Naive thymus-derived CD4-positive, alpha-beta T cell (primary cell): Measurements from ENCODE around the gene MTF1. TPM values are rescaled to one million over a fixed set of nuclear protein-coding genes. Genes with fewer than 3 reads are reported as not detected.

Experiments
- ATAC-seq: fragments of 150-1000 bp; cut with Tn5 transposase; 2 replicates; pipeline ENCODE4 v1.10.0; 2021; ENCODE audit warnings: mild to moderate bottlenecking, moderate library complexity
- CTCF ChIA-PET: fragments of 350-600 bp; sonication (Branson Sonifier 250); formaldehyde crosslinking; loops from one replicate; lab custom pipeline; 2021; ENCODE audit warnings: antibody characterized with exemption; lab: Charles Lee
- POLR2A ChIA-PET: fragments of 350-600 bp; sonication (Branson Sonifier 250); formaldehyde crosslinking; loops from one replicate; lab custom pipeline; 2021; ENCODE audit warnings: antibody characterized with exemption, inconsistent platforms; lab: Charles Lee
- DNase-seq, 9 donors: peaks; one replicate each; pipeline versions ENCODE4 v3.0.0 to v3.0.0-alpha.2; 2020 to 2022; ENCODE audit warnings: mixed read lengths in 1 of 9
- H3K27ac ChIP-seq: one replicate; pipeline ENCODE4 v1.7.0; 2013; ENCODE audit warnings: mild to moderate bottlenecking, low read depth, low read length, moderate library complexity
- H3K27me3 ChIP-seq, 2 donors: one replicate each; pipeline ENCODE4 v1.7.0; 2013; ENCODE audit warnings: low read length in 2 of 2, mild to moderate bottlenecking in 2 of 2, moderate library complexity in 2 of 2; ENCODE audit not compliant: control insufficient read depth in 2 of 2, insufficient read depth in 2 of 2
- H3K36me3 ChIP-seq, 3 experiments: 1 replicate in 2 of 3; 2 replicates in 1 of 3; pipeline ENCODE4 v1.7.0; 2013; ENCODE audit warnings: low read length in 3 of 3, mild to moderate bottlenecking in 3 of 3, moderate library complexity in 1 of 3; ENCODE audit not compliant: insufficient read depth in 3 of 3, control insufficient read depth in 2 of 3
- H3K4me1 ChIP-seq, 2 donors: one replicate each; pipeline ENCODE4 v1.7.0; 2013; ENCODE audit warnings: low read length in 2 of 2, mild to moderate bottlenecking in 2 of 2, moderate library complexity in 1 of 2; ENCODE audit not compliant: control insufficient read depth in 2 of 2, insufficient read depth in 2 of 2
- H3K4me3 ChIP-seq: 2 replicates; pipeline ENCODE4 v1.7.0; 2013; ENCODE audit warnings: mild to moderate bottlenecking, low read length
- H3K9me3 ChIP-seq, 3 experiments: 1 replicate in 2 of 3; 2 replicates in 1 of 3; pipeline ENCODE4 v1.7.0; 2013; ENCODE audit warnings: low read length in 3 of 3; ENCODE audit not compliant: control insufficient read depth in 2 of 3
- H3K27ac Mint-ChIP-seq, 9 donors: one replicate each; pipeline ENCODE4 v1.8.0; 2020 to 2022; ENCODE audit warnings: mixed read lengths in 9 of 9, mild to moderate bottlenecking in 8 of 9, moderate library complexity in 5 of 9, inconsistent platforms in 2 of 9
- H3K27me3 Mint-ChIP-seq, 5 donors: one replicate each; pipeline ENCODE4 v1.8.0; 2021 to 2022; ENCODE audit warnings: mixed read lengths in 5 of 5, mild to moderate bottlenecking in 1 of 5
- H3K36me3 Mint-ChIP-seq, 5 donors: one replicate each; pipeline ENCODE4 v1.8.0; 2020 to 2022; ENCODE audit warnings: mixed read lengths in 5 of 5, mild to moderate bottlenecking in 3 of 5, inconsistent platforms in 1 of 5
- H3K4me1 Mint-ChIP-seq, 7 donors: one replicate each; pipeline ENCODE4 v1.8.0; 2020 to 2022; ENCODE audit warnings: mixed read lengths in 7 of 7, mild to moderate bottlenecking in 3 of 7, inconsistent platforms in 1 of 7
- H3K4me3 Mint-ChIP-seq, 10 donors: one replicate each; pipeline ENCODE4 v1.8.0; 2020 to 2022; ENCODE audit warnings: mild to moderate bottlenecking in 10 of 10, mixed read lengths in 10 of 10, moderate library complexity in 6 of 10, inconsistent platforms in 2 of 10
- H3K9me3 Mint-ChIP-seq, 11 donors: one replicate each; pipeline ENCODE4 v1.8.0; 2020 to 2022; ENCODE audit warnings: mixed read lengths in 11 of 11, mild to moderate bottlenecking in 4 of 11, inconsistent platforms in 1 of 11, moderate library complexity in 1 of 11
- intact Hi-C, 2 donors: fragments of 100-400 bp; cut with micrococcal nuclease; formaldehyde crosslinking; loops; one replicate each; pipeline ENCODE4 v1.15.1; 2023
- polyA plus RNA-seq, 2 donors: library from polyadenylated mRNA; unstranded; fragments of 300-500 nt; fragmentation: Illumina TruSeq; gene quantifications; one replicate each; pipeline ENCODE4 v1.2.3, GENCODE V29; 2021
- total RNA-seq, 6 experiments: library from RNA in 5 of 6; stranded (reverse) in 5 of 6; gene quantifications; 1 replicate in 5 of 6; 2 replicates in 1 of 6; pipeline ENCODE4 v1.2.3 and lab custom pipeline; 2021 to 2026

Gene MTF1
- total and polyA plus RNA-seq, 7 experiments from 2014 or later = 22.9 to 45.2 (median 27.1) TPM

GRCh38 chr1:37831809-37832208, 27.6 kb downstream of the MTF1 start:
- Histone ChIP-seq H3K27ac (no peak overlapping the region), H3K9me3 (no peaks in the 10 kb centered on the region), H3K27me3 (no peaks in the 10 kb centered on the region), H3K4me1 (no peaks in the 10 kb centered on the region), H3K36me3 (peaks cover 15 to 72% (median 27%) of the 10 kb centered on the region in 3 experiments), H3K4me3 (no peak overlapping the region)
- ChIA-PET POLR2A (no interaction called here), CTCF (no interaction called here)
- Mint-ChIP-seq H3K9me3 (no peaks in the 10 kb centered on the region), H3K27ac (no peak overlapping the region), H3K27me3 (no peaks in the 10 kb centered on the region), H3K36me3 (peaks cover 20 to 50% (median 33%) of the 10 kb centered on the region in 5 donors), H3K4me1 (peaks cover 0 to 7% (median 0%) of the 10 kb centered on the region in 7 donors), H3K4me3 (no peak overlapping the region)
- no peak for DNase-seq
- intact Hi-C loops = no loop called here
- no peak for ATAC-seq

GRCh38 chr1:37831109-37831508, 28.3 kb downstream of the MTF1 start:
- Mint-ChIP-seq H3K36me3 (peaks cover 20 to 48% (median 29%) of the 10 kb centered on the region in 5 donors), H3K27ac (no peak overlapping the region)

GRCh38 chr1:37828410-37829074, 30.9 kb downstream of the MTF1 start:
- Histone ChIP-seq H3K9me3 (no peaks in the 10 kb centered on the region), H3K27ac (no peak overlapping the region), H3K4me3 (no peak overlapping the region), H3K36me3 (peaks cover 12 to 46% (median 14%) of the 10 kb centered on the region in 3 experiments), H3K27me3 (no peaks in the 10 kb centered on the region), H3K4me1 (no peaks in the 10 kb centered on the region)
- no peaks in the 10 kb centered on the region for H3K27me3 Mint-ChIP-seq
- no peak for ATAC-seq
- H3K36me3 Mint-ChIP-seq = peaks cover 11 to 48% (median 20%) of the 10 kb centered on the region in 5 donors
- DNase-seq = no peak
- intact Hi-C loops = no loop called here
- POLR2A ChIA-PET = interaction anchor here (0.7 kb wide), 1 partner anchor 173 kb away, joined by 4 read pairs; no protein-coding TSS in a partner anchor
- no peak overlapping the region for H3K4me3 Mint-ChIP-seq
- H3K27ac Mint-ChIP-seq = no peak overlapping the region
- peaks cover 0 to 11% (median 0%) of the 10 kb centered on the region in 7 donors for H3K4me1 Mint-ChIP-seq
- H3K9me3 Mint-ChIP-seq = no peaks in the 10 kb centered on the region
- CTCF ChIA-PET = no interaction called here

More at GRCh38 chr1:37831109-37831508, 28.3 kb downstream of the MTF1 start:
- CTCF ChIA-PET = no interaction called here
- no peak overlapping the region for H3K27ac ChIP-seq
- no peaks in the 10 kb centered on the region for H3K4me1 ChIP-seq
- Mint-ChIP-seq H3K9me3 (no peaks in the 10 kb centered on the region), H3K27me3 (no peaks in the 10 kb centered on the region), H3K4me3 (no peak overlapping the region), H3K4me1 (peaks cover 0 to 7% (median 0%) of the 10 kb centered on the region in 7 donors)
- intact Hi-C loops = no loop called here
- no peak overlapping the region for H3K4me3 ChIP-seq
- peaks cover 15 to 67% (median 27%) of the 10 kb centered on the region in 3 experiments for H3K36me3 ChIP-seq
- no peaks in the 10 kb centered on the region for H3K27me3 ChIP-seq
- POLR2A ChIA-PET = interaction anchor here (0.7 kb wide), 1 partner anchor 15 kb away, joined by 3 read pairs; no protein-coding TSS in a partner anchor
- DNase-seq (no peak), ATAC-seq (no peak)
- no peaks in the 10 kb centered on the region for H3K9me3 ChIP-seq

GRCh38 chr1:37825506-37825905, 33.9 kb downstream of the MTF1 start:
- H3K4me1 ChIP-seq = no peaks in the 10 kb centered on the region
- H3K4me1 Mint-ChIP-seq = peaks cover 0 to 11% (median 0%) of the 10 kb centered on the region in 7 donors
- H3K27ac Mint-ChIP-seq = peak overlapping the region in 1 of 9 donors; percentile 9
- H3K27ac ChIP-seq = no peak overlapping the region
- no peaks in the 10 kb centered on the region for H3K9me3 ChIP-seq
- H3K36me3 Mint-ChIP-seq = peaks cover 12 to 52% (median 21%) of the 10 kb centered on the region in 5 donors
- intact Hi-C loops = no loop called here
- H3K9me3 Mint-ChIP-seq = no peaks in the 10 kb centered on the region
- H3K27me3 Mint-ChIP-seq = no peaks in the 10 kb centered on the region
- POLR2A ChIA-PET = interaction anchor here (1.1 to 1.5 kb wide), 3 partner anchors 10 to 24 kb away, joined by 3 to 4 read pairs (median 4); partner anchors contain the start of genes C1orf122 and YRDC
- H3K4me3 ChIP-seq = no peak overlapping the region
- no peaks in the 10 kb centered on the region for H3K27me3 ChIP-seq
- CTCF ChIA-PET = no interaction called here
- peaks cover 3 to 45% (median 8%) of the 10 kb centered on the region in 3 experiments for H3K36me3 ChIP-seq
- ATAC-seq (peak; percentile 64), DNase-seq (no peak)
- no peak overlapping the region for H3K4me3 Mint-ChIP-seq

GRCh38 chr1:37824001-37824400, 35.4 kb downstream of the MTF1 start:
- ChIA-PET CTCF (no interaction called here), POLR2A (no interaction called here)
- Histone ChIP-seq H3K27ac (no peak overlapping the region), H3K9me3 (no peaks in the 10 kb centered on the region), H3K4me1 (no peaks in the 10 kb centered on the region), H3K27me3 (no peaks in the 10 kb centered on the region), H3K4me3 (no peak overlapping the region), H3K36me3 (peaks cover 7 to 51% (median 8%) of the 10 kb centered on the region in 3 experiments)
- H3K27ac Mint-ChIP-seq = no peak overlapping the region
- no peak overlapping the region for H3K4me3 Mint-ChIP-seq
- peaks cover 10 to 51% (median 21%) of the 10 kb centered on the region in 5 donors for H3K36me3 Mint-ChIP-seq
- no peaks in the 10 kb centered on the region for H3K9me3 Mint-ChIP-seq
- intact Hi-C loops = no loop called here
- no peaks in the 10 kb centered on the region for H3K27me3 Mint-ChIP-seq
- no peak for ATAC-seq
- H3K4me1 Mint-ChIP-seq = peaks cover 0 to 11% (median 0%) of the 10 kb centered on the region in 7 donors
- no peak for DNase-seq

- no peak overlapping the region for H3K27ac ChIP-seq
Observed at GRCh38 chr1:37822906-37823815, 36.2 kb downstream of the MTF1 start.

More at GRCh38 chr1:37822906-37823815, 36.2 kb downstream of the MTF1 start:
- ATAC-seq (peak; percentile 44), DNase-seq (no peak)
- Mint-ChIP-seq H3K4me3 (no peak overlapping the region), H3K4me1 (peaks cover 0 to 11% (median 0%) of the 10 kb centered on the region in 7 donors), H3K36me3 (peaks cover 10 to 46% (median 21%) of the 10 kb centered on the region in 5 donors), H3K9me3 (no peaks in the 10 kb centered on the region), H3K27ac (peak overlapping the region in 1 of 9 donors; percentile 42), H3K27me3 (no peaks in the 10 kb centered on the region)
- ChIA-PET CTCF (interaction anchor here (0.5 to 0.7 kb wide), 3 partner anchors 136 to 1716 kb away, joined by 3 to 8 read pairs (median 4); no protein-coding TSS in a partner anchor), POLR2A (interaction anchor here (0.6 kb wide), 2 partner anchors 54 to 61 kb away, joined by 3 to 4 read pairs; no protein-coding TSS in a partner anchor)
- Histone ChIP-seq H3K9me3 (no peaks in the 10 kb centered on the region), H3K4me1 (no peaks in the 10 kb centered on the region), H3K4me3 (no peak overlapping the region), H3K27me3 (no peaks in the 10 kb centered on the region), H3K36me3 (peaks cover 7 to 44% (median 8%) of the 10 kb centered on the region in 3 experiments)
- intact Hi-C loops = no loop called here
